ENCODE measurements around the gene TIE1. TPM values are rescaled to one million over a fixed set of nuclear protein-coding genes. Genes with fewer than 3 reads are reported as not detected.

TIE1 gene
- total RNA-seq, 2 donors from 2014 or later = 0.61 TPM; not detected in 1

DNA sequence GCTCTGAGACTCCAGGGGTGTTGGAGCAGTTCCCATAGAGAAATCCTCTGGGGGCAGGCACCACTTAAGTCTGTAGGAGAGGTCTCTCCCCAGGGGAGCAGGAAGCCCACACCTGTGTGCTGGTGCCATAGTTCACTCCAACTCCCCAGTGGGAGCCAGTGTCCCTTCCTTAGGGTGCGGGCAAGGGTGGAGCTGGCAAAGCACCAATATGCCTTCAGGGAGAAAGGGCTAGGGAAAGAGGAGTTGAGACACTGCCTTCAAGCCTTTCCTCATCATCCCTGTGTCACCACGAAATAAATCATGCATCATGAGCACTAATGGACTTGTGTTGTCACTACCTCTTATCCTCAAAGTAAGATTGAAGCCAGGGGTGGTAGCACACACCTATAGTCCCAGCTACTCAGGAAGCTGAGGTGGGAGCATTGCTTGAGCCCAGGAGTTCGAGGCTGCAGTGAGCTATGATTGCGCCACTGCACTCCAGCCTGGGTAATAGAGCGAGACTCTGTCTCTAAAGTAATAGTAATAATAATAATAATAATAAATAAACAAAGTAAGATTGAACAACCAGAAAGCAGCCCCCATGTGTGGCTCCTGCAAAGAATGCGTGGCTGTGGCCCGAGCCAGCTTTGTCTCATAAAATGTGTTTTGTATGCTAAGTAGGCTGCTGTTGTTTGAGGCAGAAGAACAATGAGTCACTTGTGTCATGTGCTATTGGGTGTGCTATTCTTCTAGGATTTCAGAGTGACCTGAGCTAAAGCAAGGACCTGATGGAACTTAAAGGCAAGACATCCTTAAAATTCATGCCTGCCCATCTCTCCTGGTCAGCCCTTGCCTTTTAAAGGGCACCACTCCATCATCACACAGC lies 6.7 kb upstream of the TIE1 start:
- ATAC-seq (replicated peaks) = peak; percentile 27
- Mint-ChIP-seq H3K27ac (peak overlapping the region; percentile 46), H3K4me3 (no peak overlapping the region), H3K36me3 (ENCODE audit: low read depth) (no peaks in the 10 kb centered on the region), H3K9me3 (no peaks in the 10 kb centered on the region), H3K4me1 (peaks cover 12% of the 10 kb centered on the region), H3K27me3 (no peaks in the 10 kb centered on the region)

DNA sequence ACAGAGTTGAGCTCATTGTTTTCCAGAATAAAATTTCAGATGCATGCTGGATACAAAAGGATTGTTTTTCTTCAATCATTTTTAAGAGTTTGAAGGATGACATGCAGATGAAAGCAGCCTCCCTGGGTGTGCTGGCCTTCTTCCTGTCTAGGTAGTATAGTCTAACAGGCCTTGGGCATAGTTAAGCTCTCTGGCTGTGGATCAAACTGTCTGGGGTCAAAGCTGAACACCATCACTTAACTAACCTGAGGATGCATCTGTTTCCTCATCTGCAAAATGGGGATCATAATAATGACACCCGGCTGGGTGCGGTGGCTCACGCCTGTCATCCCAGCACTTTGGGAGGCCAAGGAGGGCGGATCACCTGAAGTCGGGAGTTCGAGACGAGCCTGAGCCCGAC lies 6.0 kb upstream of the TIE1 start:
- ATAC-seq (replicated peaks) = no peak
- H3K4me3 Mint-ChIP-seq = no peak overlapping the region
- H3K4me1 Mint-ChIP-seq = peaks cover 12% of the 10 kb centered on the region
- no peaks in the 10 kb centered on the region for H3K9me3 Mint-ChIP-seq
- peak overlapping the region; percentile 46 for H3K27ac Mint-ChIP-seq
- H3K36me3 Mint-ChIP-seq (ENCODE audit: low read depth) = no peaks in the 10 kb centered on the region
- H3K27me3 Mint-ChIP-seq = no peaks in the 10 kb centered on the region

DNA sequence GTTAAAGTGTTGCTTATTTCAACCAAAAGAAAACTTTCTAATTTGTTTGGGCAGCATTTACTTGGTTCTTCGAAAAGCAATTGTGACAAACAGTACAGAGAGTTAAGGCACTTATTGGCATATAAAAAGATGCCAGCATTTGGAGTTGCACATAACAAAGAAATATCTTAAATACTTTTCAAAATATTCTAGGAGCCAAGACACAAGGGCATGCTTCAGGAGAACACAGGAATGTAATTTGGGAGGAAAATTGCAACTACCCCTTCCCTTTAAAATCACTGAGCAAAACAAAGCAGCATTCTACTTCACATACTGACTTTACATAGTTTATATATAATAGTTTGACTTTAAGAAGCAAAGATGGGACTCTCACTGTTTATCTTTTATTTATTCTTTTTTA lies 4.6 kb upstream of the TIE1 start:
- Mint-ChIP-seq H3K27me3 (no peaks in the 10 kb centered on the region), H3K4me3 (peak overlapping the region; percentile 20), H3K4me1 (peaks cover 12% of the 10 kb centered on the region), H3K36me3 (ENCODE audit: low read depth) (no peaks in the 10 kb centered on the region), H3K27ac (peak overlapping the region; percentile 34), H3K9me3 (no peaks in the 10 kb centered on the region)
- ATAC-seq (replicated peaks) = no peak

DNA sequence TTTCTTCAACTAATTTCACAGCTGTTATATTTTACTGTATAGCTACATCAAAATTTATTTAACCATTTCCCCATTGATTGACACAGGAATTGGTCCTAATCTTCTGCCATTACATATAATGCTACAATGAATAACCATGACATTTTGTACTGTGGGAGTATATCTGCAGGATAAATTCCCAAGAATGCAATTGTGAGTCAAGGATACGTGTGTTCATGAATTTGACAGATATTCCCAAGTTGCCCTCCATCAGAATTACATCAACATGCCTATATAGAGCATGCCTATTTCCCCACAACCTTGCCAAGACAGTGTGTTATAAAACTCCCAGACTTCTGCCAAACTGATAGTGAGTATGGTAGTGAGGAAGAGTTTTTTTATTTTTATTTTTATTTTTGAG lies 2.7 kb upstream of the TIE1 start:
- H3K9me3 Mint-ChIP-seq = no peaks in the 10 kb centered on the region
- H3K27me3 Mint-ChIP-seq = no peaks in the 10 kb centered on the region
- no peak for ATAC-seq (replicated peaks)
- peaks cover 12% of the 10 kb centered on the region for H3K4me1 Mint-ChIP-seq
- no peak overlapping the region for H3K27ac Mint-ChIP-seq
- no peaks in the 10 kb centered on the region for H3K36me3 Mint-ChIP-seq (ENCODE audit: low read depth)
- no peak overlapping the region for H3K4me3 Mint-ChIP-seq

DNA sequence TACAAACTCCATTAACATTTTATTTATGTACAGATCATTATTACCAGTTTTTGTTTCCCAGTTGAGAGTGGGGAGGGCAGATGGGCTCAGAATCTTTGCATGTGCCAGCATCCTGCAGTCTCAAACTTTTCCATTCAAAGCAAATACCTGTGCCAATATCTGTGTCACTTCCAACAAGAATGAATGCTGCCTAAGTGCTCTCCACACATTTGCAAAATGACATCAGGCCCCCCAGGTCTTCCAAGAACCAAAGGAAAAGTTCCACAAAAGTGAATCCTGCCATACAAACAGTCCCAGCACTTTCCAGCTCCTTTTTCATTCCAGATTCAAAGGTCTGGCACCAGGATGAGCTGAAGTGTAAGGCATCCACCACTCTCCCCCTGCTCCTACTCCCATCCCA lies 1.7 kb upstream of the TIE1 start:
- peaks cover 9% of the 10 kb centered on the region for H3K4me1 Mint-ChIP-seq
- H3K4me3 Mint-ChIP-seq = no peak overlapping the region
- no peaks in the 10 kb centered on the region for H3K36me3 Mint-ChIP-seq (ENCODE audit: low read depth)
- no peak for ATAC-seq (replicated peaks)
- H3K27ac Mint-ChIP-seq = no peak overlapping the region
- H3K27me3 Mint-ChIP-seq = peaks cover under 1% of the 10 kb centered on the region
- H3K9me3 Mint-ChIP-seq = no peaks in the 10 kb centered on the region

DNA sequence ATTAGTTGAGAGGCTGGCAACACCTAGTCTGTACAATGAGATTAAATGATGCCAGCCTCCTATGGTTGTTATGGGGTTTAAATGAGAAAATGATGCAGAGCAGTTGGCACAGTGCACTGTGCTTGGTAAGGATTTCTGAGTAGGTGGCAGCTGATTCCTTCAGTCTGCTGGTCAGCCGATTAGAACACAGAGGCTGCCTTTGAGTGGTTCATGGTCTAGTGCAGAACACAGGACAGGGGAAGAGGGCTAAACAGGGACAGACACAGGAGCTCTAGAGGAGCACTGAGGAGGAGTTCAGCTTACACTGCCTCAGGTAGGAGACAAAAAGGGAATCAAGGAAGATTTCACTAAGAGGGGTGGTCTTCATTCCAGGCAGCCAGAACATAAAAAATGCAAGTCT lies 1.4 kb downstream of the TIE1 start:
- Mint-ChIP-seq H3K9me3 (no peaks in the 10 kb centered on the region), H3K4me1 (peaks cover 3% of the 10 kb centered on the region), H3K4me3 (no peak overlapping the region), H3K27ac (no peak overlapping the region), H3K27me3 (peaks cover 9% of the 10 kb centered on the region), H3K36me3 (ENCODE audit: low read depth) (no peaks in the 10 kb centered on the region)
- ATAC-seq (replicated peaks) = no peak

DNA sequence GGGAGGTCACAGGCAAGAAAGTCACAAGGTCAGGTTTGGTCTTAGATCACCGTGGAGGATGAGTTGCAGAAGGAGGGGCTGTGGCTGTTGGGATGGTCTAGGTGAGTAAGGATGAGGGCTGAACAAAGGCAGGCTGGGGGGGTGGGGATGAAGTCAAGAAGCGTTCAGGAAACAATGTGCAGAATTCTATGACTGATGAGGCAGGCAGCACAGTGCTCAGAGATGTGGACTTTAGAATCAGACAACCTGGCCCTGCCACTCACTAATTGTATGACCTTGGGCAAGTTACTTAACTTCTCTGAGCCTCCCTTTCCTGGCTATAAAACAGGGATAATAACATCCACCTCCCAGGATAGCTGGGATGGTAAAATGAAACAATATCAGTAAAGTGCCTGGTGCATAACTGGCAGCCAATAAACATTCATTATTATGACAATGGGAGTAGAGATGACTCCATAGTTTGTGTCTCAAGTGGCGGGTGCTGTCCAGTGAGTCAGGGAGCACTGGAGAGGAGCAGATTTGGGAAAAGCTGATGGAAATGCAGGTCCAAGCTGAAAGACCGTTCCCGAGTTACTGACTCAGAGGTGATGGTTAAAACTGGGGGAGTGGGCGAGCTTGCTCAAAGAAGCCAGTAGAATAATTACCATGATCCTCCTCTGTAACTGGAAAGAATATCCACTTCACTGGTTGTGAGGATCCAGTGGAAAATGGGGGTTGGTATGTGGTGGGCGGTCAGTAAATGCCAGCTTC lies 2.1 kb downstream of the TIE1 start:
- ATAC-seq (replicated peaks) = no peak
- no peaks in the 10 kb centered on the region for H3K9me3 Mint-ChIP-seq
- no peak overlapping the region for H3K4me3 Mint-ChIP-seq
- H3K4me1 Mint-ChIP-seq = peaks cover 3% of the 10 kb centered on the region
- peaks cover 10% of the 10 kb centered on the region for H3K27me3 Mint-ChIP-seq
- H3K36me3 Mint-ChIP-seq (ENCODE audit: low read depth) = no peaks in the 10 kb centered on the region
- H3K27ac Mint-ChIP-seq = no peak overlapping the region

DNA sequence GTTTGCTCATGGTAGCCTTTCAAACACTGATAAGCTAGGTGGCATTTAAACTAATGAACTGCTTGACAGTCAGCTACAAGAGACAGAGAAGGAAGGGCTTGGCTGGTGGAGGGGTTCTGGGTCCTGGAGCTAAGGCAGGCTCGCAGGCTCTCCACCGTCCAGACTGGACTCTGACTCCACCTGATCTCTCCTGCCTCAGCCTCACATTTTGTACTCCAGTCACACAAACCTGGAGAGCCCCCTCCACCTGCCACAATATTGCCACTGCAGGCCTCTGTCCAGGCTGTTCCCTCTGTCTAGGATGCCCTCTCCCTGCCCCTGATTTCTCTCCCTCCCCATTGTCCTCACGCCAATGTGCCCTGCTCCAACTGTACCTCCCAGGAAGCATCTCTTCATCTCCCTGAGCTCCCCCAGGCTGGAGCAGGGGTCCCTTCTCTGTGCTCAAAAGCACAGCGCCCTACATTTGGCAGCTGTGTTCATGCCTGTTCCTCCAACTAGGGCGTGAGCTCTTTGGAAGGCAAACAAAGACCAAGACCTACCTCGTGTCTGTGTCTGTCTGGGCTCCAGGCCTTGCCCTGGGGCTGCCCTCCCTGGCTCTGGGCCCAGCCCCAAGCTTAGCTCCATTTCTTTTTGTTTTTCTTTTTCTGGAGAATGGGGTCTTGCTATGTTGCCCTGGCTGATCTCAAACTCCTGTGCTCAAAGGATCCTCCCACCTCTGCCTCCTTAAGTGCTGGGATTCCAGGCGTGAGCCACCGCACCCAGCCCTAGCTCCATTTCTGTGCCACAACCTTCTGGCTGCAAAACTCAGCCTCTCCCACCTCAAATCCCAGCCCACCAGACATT lies 2.9 kb downstream of the TIE1 start:
- Mint-ChIP-seq H3K27me3 (peaks cover 18% of the 10 kb centered on the region), H3K9me3 (no peaks in the 10 kb centered on the region), H3K27ac (no peak overlapping the region)

DNA sequence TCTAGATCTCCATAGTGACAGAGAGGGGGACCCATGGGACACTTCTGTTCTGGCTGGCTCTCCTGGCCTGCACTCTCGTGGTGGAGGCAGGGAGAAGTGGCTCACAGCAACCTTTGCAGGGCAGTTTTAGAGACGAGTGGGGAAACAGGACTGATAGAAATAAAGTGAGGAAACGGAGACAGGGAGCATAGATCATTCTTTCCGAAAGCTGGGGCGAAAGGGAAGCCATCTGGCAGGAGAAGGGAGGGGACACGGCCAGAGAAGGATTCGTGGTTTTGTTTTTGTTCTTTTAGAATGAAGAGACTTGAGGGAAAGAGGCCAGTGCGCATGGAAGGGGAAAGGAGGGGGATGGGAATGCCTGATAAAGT lies 3.5 kb downstream of the TIE1 start:
- Mint-ChIP-seq H3K36me3 (ENCODE audit: low read depth) (no peaks in the 10 kb centered on the region), H3K4me1 (no peaks in the 10 kb centered on the region), H3K4me3 (no peak overlapping the region), H3K27me3 (peaks cover 18% of the 10 kb centered on the region), H3K9me3 (no peaks in the 10 kb centered on the region), H3K27ac (no peak overlapping the region)
- ATAC-seq (replicated peaks) = no peak

More for the DNA sequence above, 2.9 kb downstream of the TIE1 start:
- no peaks in the 10 kb centered on the region for H3K36me3 Mint-ChIP-seq (ENCODE audit: low read depth)
- H3K4me1 Mint-ChIP-seq = no peaks in the 10 kb centered on the region
- H3K4me3 Mint-ChIP-seq = no peak overlapping the region
- no peak for ATAC-seq (replicated peaks)

DNA sequence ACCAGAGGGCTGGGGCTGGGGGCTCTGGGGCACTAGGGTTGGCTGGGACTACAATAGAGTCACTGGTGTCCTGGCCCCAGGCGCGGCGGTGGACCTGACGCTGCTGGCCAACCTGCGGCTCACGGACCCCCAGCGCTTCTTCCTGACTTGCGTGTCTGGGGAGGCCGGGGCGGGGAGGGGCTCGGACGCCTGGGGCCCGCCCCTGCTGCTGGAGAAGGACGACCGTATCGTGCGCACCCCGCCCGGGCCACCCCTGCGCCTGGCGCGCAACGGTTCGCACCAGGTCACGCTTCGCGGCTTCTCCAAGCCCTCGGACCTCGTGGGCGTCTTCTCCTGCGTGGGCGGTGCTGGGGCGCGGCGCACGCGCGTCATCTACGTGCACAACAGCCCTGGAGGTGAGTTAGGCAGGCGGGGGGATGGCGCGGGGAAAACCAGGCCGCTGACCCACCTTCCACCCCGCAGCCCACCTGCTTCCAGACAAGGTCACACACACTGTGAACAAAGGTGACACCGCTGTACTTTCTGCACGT lies 4.1 kb downstream of the TIE1 start:
- Mint-ChIP-seq H3K36me3 (ENCODE audit: low read depth) (no peaks in the 10 kb centered on the region), H3K27ac (no peak overlapping the region), H3K4me1 (no peaks in the 10 kb centered on the region), H3K4me3 (no peak overlapping the region), H3K9me3 (no peaks in the 10 kb centered on the region), H3K27me3 (peaks cover 18% of the 10 kb centered on the region)
- ATAC-seq (replicated peaks) = no peak

DNA sequence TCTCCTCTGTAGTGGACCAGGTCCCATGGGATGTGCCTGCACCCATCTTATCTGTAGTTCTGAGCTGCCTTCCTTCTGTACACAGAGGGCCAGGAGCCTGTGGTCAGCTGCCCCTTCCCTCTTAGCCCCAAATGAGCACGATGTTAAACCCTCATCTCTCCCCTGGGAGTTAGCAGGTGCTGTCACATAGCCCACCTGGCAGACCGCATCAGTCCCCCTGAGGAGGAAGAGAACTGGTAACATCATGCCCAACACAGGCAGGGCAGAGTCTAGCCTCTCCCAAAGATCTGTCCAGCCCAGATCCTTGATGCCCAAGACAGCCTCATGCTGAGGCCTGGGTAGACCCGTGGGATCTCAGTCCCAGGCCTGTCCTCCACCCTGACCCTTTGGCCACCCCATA lies 4.7 kb downstream of the TIE1 start:
- no peaks in the 10 kb centered on the region for H3K9me3 Mint-ChIP-seq
- peaks cover 18% of the 10 kb centered on the region for H3K27me3 Mint-ChIP-seq
- no peak for ATAC-seq (replicated peaks)
- H3K36me3 Mint-ChIP-seq (ENCODE audit: low read depth) = no peaks in the 10 kb centered on the region
- no peaks in the 10 kb centered on the region for H3K4me1 Mint-ChIP-seq
- no peak overlapping the region for H3K27ac Mint-ChIP-seq
- no peak overlapping the region for H3K4me3 Mint-ChIP-seq

DNA sequence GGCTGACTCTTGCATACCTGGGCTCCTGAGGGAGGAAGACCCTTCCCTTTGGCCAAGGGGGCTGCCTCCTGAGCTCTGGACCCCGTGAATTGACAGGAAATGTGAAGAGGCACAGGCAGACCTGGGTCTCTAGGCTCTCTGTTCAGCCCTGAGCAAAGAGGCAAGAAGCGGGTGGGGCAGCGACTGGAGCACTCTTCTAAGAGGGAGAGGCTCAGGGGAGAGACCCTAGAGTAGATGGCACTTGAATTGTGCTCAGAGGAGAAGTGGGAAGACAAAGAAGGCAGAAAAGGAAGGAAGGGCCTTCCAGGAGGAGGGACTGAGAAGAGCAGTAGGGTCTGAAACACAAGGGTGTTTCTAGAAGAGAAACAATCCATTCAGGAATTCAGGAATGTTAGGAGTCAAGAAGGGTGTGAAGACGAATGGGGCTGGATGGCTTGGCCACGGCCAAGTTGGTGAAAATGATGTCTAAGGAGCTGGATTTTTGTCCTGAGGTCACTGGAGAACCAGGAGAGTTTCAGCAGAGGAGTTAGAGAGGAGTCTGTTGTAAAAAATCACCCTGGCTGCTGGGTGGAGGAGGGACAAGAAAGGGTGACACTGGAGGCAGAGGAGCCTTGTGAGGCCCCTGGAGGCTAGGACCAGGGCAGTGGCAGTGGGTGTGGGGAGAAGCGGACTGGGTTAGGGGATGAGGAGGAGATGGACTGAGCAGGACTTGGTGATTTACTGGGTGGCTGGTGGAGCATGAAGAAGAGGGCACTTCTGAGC lies 5.3 kb downstream of the TIE1 start:
- H3K27ac Mint-ChIP-seq = no peak overlapping the region
- no peak overlapping the region for H3K4me3 Mint-ChIP-seq
- no peak for ATAC-seq (replicated peaks)
- H3K36me3 Mint-ChIP-seq (ENCODE audit: low read depth) = no peaks in the 10 kb centered on the region
- no peaks in the 10 kb centered on the region for H3K9me3 Mint-ChIP-seq
- H3K4me1 Mint-ChIP-seq = no peaks in the 10 kb centered on the region
- H3K27me3 Mint-ChIP-seq = peaks cover 18% of the 10 kb centered on the region

DNA sequence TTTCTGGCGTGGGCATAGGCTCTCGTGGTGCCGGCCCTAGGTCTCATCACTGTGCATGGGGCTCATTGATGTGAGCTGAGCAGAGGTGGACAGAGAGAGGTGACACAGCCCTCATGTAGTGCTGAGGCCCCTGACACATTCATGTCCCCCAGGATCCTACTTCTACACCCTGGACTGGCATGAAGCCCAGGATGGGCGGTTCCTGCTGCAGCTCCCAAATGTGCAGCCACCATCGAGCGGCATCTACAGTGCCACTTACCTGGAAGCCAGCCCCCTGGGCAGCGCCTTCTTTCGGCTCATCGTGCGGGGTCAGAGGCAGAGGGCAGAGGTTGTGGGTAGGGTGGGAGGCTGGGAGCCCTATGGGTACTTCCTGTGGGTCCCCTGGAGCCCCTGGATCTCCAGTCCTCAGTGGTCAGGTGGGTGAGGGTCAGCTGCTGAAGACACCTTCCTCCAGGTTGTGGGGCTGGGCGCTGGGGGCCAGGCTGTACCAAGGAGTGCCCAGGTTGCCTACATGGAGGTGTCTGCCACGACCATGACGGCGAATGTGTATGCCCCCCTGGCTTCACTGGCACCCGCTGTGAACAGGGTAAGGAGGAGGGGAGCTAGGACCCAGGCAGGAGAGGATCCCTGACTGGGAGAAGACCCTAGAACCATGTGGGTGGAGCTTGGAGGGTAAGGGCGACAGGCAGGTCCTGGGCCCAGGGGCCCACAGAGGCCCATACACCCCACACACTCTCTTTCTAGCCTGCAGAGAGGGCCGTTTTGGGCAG lies 6.1 kb downstream of the TIE1 start:
- Mint-ChIP-seq H3K4me3 (no peak overlapping the region), H3K27ac (no peak overlapping the region), H3K36me3 (ENCODE audit: low read depth) (no peaks in the 10 kb centered on the region), H3K4me1 (no peaks in the 10 kb centered on the region), H3K27me3 (peaks cover 18% of the 10 kb centered on the region), H3K9me3 (no peaks in the 10 kb centered on the region)
- no peak for ATAC-seq (replicated peaks)

Data from activated T-helper 17 cell treated with anti-CD3 and anti-CD28 coated beads, Interleukin-2, amount 50 U/mL, for 72 hours (primary cell).